HepG2 (cell line): ENCODE data around the gene HOXB4. TPM values are rescaled to one million over a fixed set of nuclear protein-coding genes. Genes with fewer than 3 reads are reported as not detected.

Experiments
- ATAC-seq: fragments of 200-7000 bp; cut with Tn5 transposase; 3 replicates; pipeline ENCODE4 v1.9.1; 2020; ENCODE audit warnings: mild to moderate bottlenecking, moderate library complexity
- BruUV-seq: library from RNA; stranded (reverse); fragments of 400-500 nt; replicated peaks from 2 replicates; lab custom pipeline; 2021; lab: Mats Ljungman, UMichigan
- CTCF ChIA-PET: fragments of 300-600 bp; formaldehyde crosslinking; extraction: SDS; loops from one replicate; lab custom pipeline; 2021; ENCODE audit warnings: low total read pairs, inconsistent platforms, low intra/inter-chr PET ratio; lab: Yijun Ruan, JAX
- POLR2A ChIA-PET: fragments of 350-600 bp; sonication (Branson Sonifier 250); formaldehyde crosslinking; loops from one replicate; lab custom pipeline; 2020; ENCODE audit warnings: antibody characterized with exemption, inconsistent platforms; lab: Yijun Ruan, JAX
- DNase-seq: peaks from one replicate; pipeline ENCODE4 v3.0.0-alpha.2; 2015; ENCODE audit warnings: low spot score
- FAIRE-seq: peaks from 3 replicates; lab custom pipeline; 2011; peaks lifted over from hg19 to GRCh38; lab: Jason Lieb, UNC
- H2AFZ ChIP-seq: one replicate; pipeline ENCODE4 v1.6.1; 2011; ENCODE audit warnings: low read length, inconsistent platforms
- H3K27ac ChIP-seq: fragments of 300-600 bp; 3 replicates; pipeline ENCODE4 v1.8.0; 2011; ENCODE audit warnings: mixed run types, mild to moderate bottlenecking, mixed read lengths, low read length, inconsistent platforms; ENCODE audit not compliant: insufficient read depth; ENCODE audit errors: extremely low read length
- H3K27me3 ChIP-seq, 2 experiments: fragments of 200-600 bp in 1 of 2; 2 replicates in 1 of 2; 3 replicates in 1 of 2; pipeline versions ENCODE4 v1.6.0 to v1.8.0; 2011; ENCODE audit warnings: low read length in 2 of 2, mild to moderate bottlenecking in 2 of 2, moderate library complexity in 2 of 2, inconsistent platforms in 1 of 2; ENCODE audit not compliant: insufficient read depth in 2 of 2, control insufficient read depth in 1 of 2
- H3K36me3 ChIP-seq, 2 experiments: fragments of 200-600 bp in 1 of 2; replicated peaks in 1 of 2; 2 replicates in 1 of 2; 3 replicates in 1 of 2; pipeline versions ENCODE4 v1.5.1 to v1.8.0; 2011; ENCODE audit warnings: low read length in 2 of 2, inconsistent platforms in 1 of 2; ENCODE audit not compliant: insufficient read depth in 2 of 2, control insufficient read depth in 1 of 2
- H3K4me1 ChIP-seq: 2 replicates; pipeline ENCODE4 v1.5.1; 2012; ENCODE audit warnings: low read length, inconsistent platforms; ENCODE audit not compliant: insufficient read depth
- H3K4me2 ChIP-seq: 2 replicates; pipeline ENCODE4 v1.6.0; 2011; ENCODE audit warnings: low read depth, low read length, inconsistent platforms
- H3K4me3 ChIP-seq, 3 experiments: fragments of 200-600 bp in 1 of 3; sonication (generic), shearing (Covaris generic) in 1 of 3; replicated peaks in 1 of 3; 2 replicates each; pipeline ENCODE4 v1.5.1; 2011 to 2016; ENCODE audit warnings: low read length in 3 of 3, inconsistent platforms in 2 of 3, low read depth in 2 of 3, mild to moderate bottlenecking in 2 of 3, control low read depth in 1 of 3, mixed read lengths in 1 of 3; ENCODE audit not compliant: insufficient read depth in 1 of 3
- H3K79me2 ChIP-seq: one replicate; pipeline ENCODE4 v1.6.1; 2011; ENCODE audit warnings: low read length, inconsistent platforms; ENCODE audit not compliant: insufficient read depth
- H3K9ac ChIP-seq: 2 replicates; pipeline ENCODE4 v1.6.0; 2011; ENCODE audit warnings: mild to moderate bottlenecking, low read depth, low read length, inconsistent platforms; ENCODE audit not compliant: insufficient read depth
- H3K9me3 ChIP-seq: 2 replicates; pipeline ENCODE4 v1.5.1; 2012; ENCODE audit warnings: mild to moderate bottlenecking, low read length
- H4K20me1 ChIP-seq: 2 replicates; pipeline ENCODE4 v1.6.0; 2011; ENCODE audit warnings: inconsistent platforms, mild to moderate bottlenecking, low read length, moderate library complexity; ENCODE audit not compliant: insufficient read depth
- KMT2B ChIP-seq: IDR thresholded peaks from 2 replicates; pipeline ENCODE4 v1.6.1; 2016; ENCODE audit warnings: missing genetic modification reagents, missing compliant biosample characterization
- ZFP1 ChIP-seq: IDR thresholded peaks from 2 replicates; pipeline ENCODE4 v1.6.1; 2016
- WGBS: methylation state at CpG from one replicate; pipeline ENCODE4 v1.1.6; 2017; ENCODE audit warnings: low lambda C conversion rate; 5-methylcytosine and 5-hydroxymethylcytosine counted together
- in situ Hi-C: cut with HindIII; loops from 2 replicates; pipeline ENCODE4 v1.10.0; 2017; ENCODE audit warnings: low pct_unique_long_range_greater_than_20kb; ENCODE audit not compliant: extremely low pct_ligation_motif_present
- intact Hi-C: fragments of 100-400 bp; cut with micrococcal nuclease; formaldehyde crosslinking; loops from one replicate; pipeline ENCODE4 v1.10.0; 2022; ENCODE audit not compliant: unreplicated experiment
- polyA plus RNA-seq, 8 experiments: library from polyadenylated mRNA; depleted of rRNA in 3 of 8; stranded (reverse) in 7 of 8; unstranded in 1 of 8; fragments of >200 nt; fragmentation: Illumina TruSeq in 4 of 8; extraction: Trizol in 4 of 8; gene quantifications; 2 replicates each; pipeline versions ENCODE4 v1.2.1 to v1.2.3, GENCODE V29; 2011 to 2016; ENCODE audit warnings: low read depth in 4 of 8, missing spikeins in 1 of 8, mixed read lengths in 1 of 8; ENCODE audit not compliant: insufficient read depth in 1 of 8
- total RNA-seq, 5 experiments: library from RNA; depleted of rRNA; stranded (reverse); fragments of >200 nt; fragmentation: Illumina TruSeq; extraction: Trizol; gene quantifications; 2 replicates each; pipeline ENCODE4 v1.2.3, GENCODE V29; 2016; ENCODE audit warnings: low read depth in 1 of 5

The HOXB4 gene
- total and polyA plus RNA-seq, 2 of the 13 experiments (the other 11 are each of a cell fraction or from before 2014, with no cell fraction given): not detected

DNA sequence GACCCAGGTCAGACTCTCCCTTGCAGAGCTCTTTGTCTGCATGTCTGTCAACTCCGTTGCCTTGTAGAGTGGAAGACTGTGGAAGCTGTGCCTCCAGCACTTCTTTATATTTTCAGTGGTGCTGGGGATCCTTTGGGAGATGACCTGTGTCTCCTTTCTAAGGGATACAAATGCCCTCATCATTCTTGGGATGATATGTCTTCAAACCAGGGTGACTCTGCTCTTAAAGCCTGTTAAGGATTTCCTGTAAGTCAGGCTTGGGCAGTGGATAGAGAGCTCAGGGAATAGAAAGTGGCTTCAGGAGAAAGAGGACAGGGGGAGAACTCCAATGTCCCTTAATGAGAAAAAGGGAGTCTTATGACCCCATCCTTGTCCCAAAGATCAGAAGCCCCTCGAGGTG, 10.4 kb upstream of the HOXB4 start:
- Histone ChIP-seq H4K20me1 (peaks cover 4% of the 10 kb centered on the region; the same call in 1 of the 2 replicates), H3K9me3 (no peaks in the 10 kb centered on the region), H3K4me2 (no peak overlapping the region), H3K36me3 (no peaks in the 10 kb centered on the region), H2AFZ (no peak overlapping the region), H3K9ac (no peak overlapping the region), H3K4me3 (no peak overlapping the region), H3K27me3 (peaks cover 24 to 90% of the 10 kb centered on the region in 2 experiments), H3K79me2 (no peaks in the 10 kb centered on the region), H3K27ac (no peak overlapping the region), H3K4me1 (peaks cover 7% of the 10 kb centered on the region; the same call in 1 of the 2 replicates)
- ChIA-PET CTCF (no interaction called here), POLR2A (no interaction called here)
- intact Hi-C loops: no loop called here
- TF ChIP-seq ZFP1 (CRISPR knock-in tag): no peak
- whole genome bisulfite sequencing: 4% methylated on average over 2 of the region's 2 CpGs
- in situ Hi-C loops: no loop called here
- ATAC-seq (no peak), DNase-seq (no peak), FAIRE-seq (no peak)
- no TSS peak for BruUV-seq

DNA sequence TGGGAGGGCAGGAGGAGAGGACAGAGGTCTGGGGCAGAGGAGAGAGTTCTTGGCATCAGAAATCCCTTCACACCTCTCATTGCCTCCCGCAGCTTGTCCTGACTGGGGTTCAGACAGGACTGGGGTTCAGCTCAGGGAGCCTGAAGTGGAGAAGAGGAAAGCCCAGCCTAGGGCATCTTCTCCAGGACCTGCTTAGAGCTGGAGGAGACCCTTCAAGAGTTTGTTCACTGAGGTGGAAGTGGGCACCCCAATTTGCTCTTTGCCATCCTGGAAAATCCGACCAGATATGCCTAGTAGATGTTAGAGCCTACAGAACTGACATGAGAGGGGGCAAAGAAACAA, 9.9 kb upstream of the HOXB4 start:
- no peak for DNase-seq
- POLR2A ChIA-PET: no interaction called here
- H3K9ac ChIP-seq: no peak overlapping the region
- no peak overlapping the region for H3K4me3 ChIP-seq
- H3K4me1 ChIP-seq: peaks cover 7% of the 10 kb centered on the region; the same call in 1 of the 2 replicates
- no peak for ATAC-seq
- H3K27ac ChIP-seq: no peak overlapping the region
- FAIRE-seq: no peak
- peaks cover 27 to 90% of the 10 kb centered on the region in 2 experiments for H3K27me3 ChIP-seq
- H4K20me1 ChIP-seq: peaks cover 4% of the 10 kb centered on the region; the same call in 1 of the 2 replicates
- in situ Hi-C loops (no loop called here), intact Hi-C loops (no loop called here)
- CTCF ChIA-PET: no interaction called here
- no peaks in the 10 kb centered on the region for H3K9me3 ChIP-seq
- no TSS peak for BruUV-seq
- 0% methylated on average over 1 of the region's 2 CpGs for WGBS
- no peak overlapping the region for H3K4me2 ChIP-seq
- no peaks in the 10 kb centered on the region for H3K36me3 ChIP-seq
- H2AFZ ChIP-seq: no peak overlapping the region
- no peak for TF ChIP-seq KMT2B (CRISPR knock-in tag)
- no peaks in the 10 kb centered on the region for H3K79me2 ChIP-seq
